SK-N-SH (cell line): ENCODE results near the gene MAML3. TPM values are rescaled to one million over a fixed set of nuclear protein-coding genes. Genes with fewer than 3 reads are reported as not detected.

Source experiments
- CTCF ChIA-PET: fragments of 300-600, 350-600 bp; formaldehyde crosslinking; extraction: SDS; loops from one replicate; lab custom pipeline; 2021; lab: Yijun Ruan, JAX
- POLR2A ChIA-PET: fragments of 350-600 bp; sonication (Branson Sonifier 250); formaldehyde crosslinking; extraction: SDS; loops from one replicate; lab custom pipeline; 2020; ENCODE audit warnings: antibody characterized with exemption, inconsistent platforms; lab: Yijun Ruan, JAX
- DNase-seq: peaks from one replicate; pipeline ENCODE4 v3.0.0; 2012
- H2AFZ ChIP-seq: fragments of 200-600 bp; sonication (generic); 2 replicates; pipeline ENCODE4 v1.8.1; 2016; ENCODE audit warnings: antibody characterized with exemption, mild to moderate bottlenecking, low read depth
- H3F3A ChIP-seq: fragments of 200-600 bp; sonication (generic); replicated peaks from 2 replicates; pipeline ENCODE3; 2016; ENCODE audit warnings: antibody characterized with exemption, mild to moderate bottlenecking; ENCODE audit not compliant: insufficient read depth
- H3K27ac ChIP-seq, 2 experiments: fragments of 200-500 bp in 1 of 2; fragments of 200-600 bp in 1 of 2; sonication (Bioruptor generic) in 1 of 2; sonication (generic), shearing (Covaris generic) in 1 of 2; 2 replicates each; pipeline versions ENCODE4 v1.5.1 to v1.6.1; 2014 to 2016; ENCODE audit warnings: low read depth in 2 of 2, inconsistent platforms in 1 of 2, low read length in 1 of 2, mild to moderate bottlenecking in 1 of 2, mixed read lengths in 1 of 2
- H3K27me3 ChIP-seq: fragments of 200-600 bp; sonication (generic), shearing (Covaris generic); 2 replicates; pipeline ENCODE4 v1.6.1; 2016; ENCODE audit warnings: mixed run types; ENCODE audit not compliant: insufficient read depth
- H3K36me3 ChIP-seq, 2 experiments: fragments of 200-500 bp in 1 of 2; fragments of 200-600 bp in 1 of 2; sonication (Bioruptor generic) in 1 of 2; sonication (generic) in 1 of 2; replicated peaks in 1 of 2; 2 replicates each; pipeline versions ENCODE3 to v1.5.1; 2014 to 2016; ENCODE audit warnings: low read length in 1 of 2, mild to moderate bottlenecking in 1 of 2; ENCODE audit not compliant: insufficient read depth in 2 of 2, control insufficient read depth in 1 of 2
- H3K4me1 ChIP-seq, 2 experiments: fragments of 200-500 bp in 1 of 2; fragments of 200-600 bp in 1 of 2; sonication (Bioruptor generic) in 1 of 2; sonication (generic), shearing (Covaris generic) in 1 of 2; 2 replicates each; pipeline versions ENCODE4 v1.5.1 to v1.6.1; 2014 to 2016; ENCODE audit warnings: low read depth in 1 of 2, low read length in 1 of 2, mixed run types in 1 of 2; ENCODE audit not compliant: insufficient read depth in 2 of 2, control insufficient read depth in 1 of 2
- H3K4me2 ChIP-seq: fragments of 200-600 bp; sonication (generic), shearing (Covaris generic); 2 replicates; pipeline ENCODE4 v1.6.1; 2017; ENCODE audit warnings: mixed run types
- H3K4me3 ChIP-seq, 2 experiments: fragments of 200-500 bp in 1 of 2; fragments of 200-600 bp in 1 of 2; sonication (Bioruptor generic) in 1 of 2; sonication (generic), shearing (Covaris generic) in 1 of 2; 2 replicates each; pipeline versions ENCODE4 v1.5.1 to v1.8.1; 2014 to 2016; ENCODE audit warnings: low read depth in 2 of 2, inconsistent platforms in 1 of 2, low read length in 1 of 2, mild to moderate bottlenecking in 1 of 2, mixed read lengths in 1 of 2, moderate library complexity in 1 of 2
- H3K79me2 ChIP-seq: fragments of 200-600 bp; sonication (generic); 2 replicates; pipeline ENCODE4 v1.8.1; 2017; ENCODE audit warnings: mild to moderate bottlenecking; ENCODE audit not compliant: insufficient read depth
- H3K9ac ChIP-seq: fragments of 200-600 bp; sonication (generic); 2 replicates; pipeline ENCODE4 v1.6.1; 2017; ENCODE audit warnings: mixed run types
- H3K9me2 ChIP-seq: fragments of 200-600 bp; sonication (generic); 2 replicates; pipeline ENCODE4 v1.6.1; 2017; ENCODE audit warnings: mixed run types
- H3K9me3 ChIP-seq: fragments of 200-600 bp; sonication (generic); 2 replicates; pipeline ENCODE4 v1.6.1; 2017; ENCODE audit warnings: mixed run types, mild to moderate bottlenecking, moderate library complexity
- H4K20me1 ChIP-seq: fragments of 200-600 bp; sonication (generic); 2 replicates; pipeline ENCODE4 v1.6.1; 2017; ENCODE audit warnings: mild to moderate bottlenecking, mixed run types; ENCODE audit not compliant: insufficient read depth
- CHD2 ChIP-seq: fragments of 150-350 bp; IDR thresholded peaks from 2 replicates; pipeline ENCODE4 v1.6.1; 2018; ENCODE audit warnings: low read length; ENCODE audit not compliant: partially characterized antibody
- ELF1 ChIP-seq: IDR thresholded peaks from 2 replicates; pipeline ENCODE4 v1.4.0; 2012
- EP300 ChIP-seq, 2 experiments: IDR thresholded peaks; 2 replicates each; pipeline versions ENCODE4 v1.4.0 to v1.6.1; 2012; ENCODE audit warnings: borderline replicate concordance in 1 of 2, low read depth in 1 of 2, low read length in 1 of 2
- FOSL2 ChIP-seq: IDR thresholded peaks from 2 replicates; pipeline ENCODE4 v1.4.0; 2012; ENCODE audit warnings: low read depth, mild to moderate bottlenecking, moderate library complexity, borderline replicate concordance
- FOXJ3 ChIP-seq: sonication (generic); formaldehyde crosslinking; IDR thresholded peaks from 2 replicates; pipeline ENCODE4 v1.5.1; 2020; ENCODE audit warnings: mild to moderate bottlenecking, missing genetic modification reagents
- GABPA ChIP-seq: IDR thresholded peaks from 2 replicates; pipeline ENCODE4 v1.4.0; 2012; ENCODE audit warnings: low read depth, mild to moderate bottlenecking
- JUND ChIP-seq: IDR thresholded peaks from 2 replicates; pipeline ENCODE4 v1.4.0; 2012
- MEF2A ChIP-seq: IDR thresholded peaks from 2 replicates; pipeline ENCODE4 v1.4.0; 2012; ENCODE audit warnings: low read depth, borderline replicate concordance
- NRF1 ChIP-seq: IDR thresholded peaks from 2 replicates; pipeline ENCODE4 v1.6.1; 2012; ENCODE audit warnings: low read depth, mild to moderate bottlenecking, low read length
- POLR2AphosphoS5 ChIP-seq: IDR thresholded peaks from 2 replicates; pipeline ENCODE4 v1.6.1; 2012; ENCODE audit warnings: low read depth, low read length
- RAD21 ChIP-seq: IDR thresholded peaks from 2 replicates; pipeline ENCODE4 v1.6.1; 2012; ENCODE audit warnings: mild to moderate bottlenecking, low read length
- RCOR1 ChIP-seq: fragments of 150-350 bp; IDR thresholded peaks from 2 replicates; pipeline ENCODE4 v1.6.1; 2017; ENCODE audit warnings: antibody characterized with exemption, low read length
- RFX5 ChIP-seq: IDR thresholded peaks from 2 replicates; pipeline ENCODE4 v1.6.1; 2012; ENCODE audit warnings: mild to moderate bottlenecking, improper control_type of control experiment, low read length
- SMC3 ChIP-seq: IDR thresholded peaks from 2 replicates; pipeline ENCODE4 v1.6.1; 2012; ENCODE audit warnings: low read depth, low read length, improper control_type of control experiment
- TCF12 ChIP-seq: IDR thresholded peaks from 2 replicates; pipeline ENCODE4 v1.4.0; 2012
- YY1 ChIP-seq: IDR thresholded peaks from 2 replicates; pipeline ENCODE4 v1.4.0; 2012; ENCODE audit warnings: low read depth, mild to moderate bottlenecking
- WGBS: methylation state at CpG from one replicate; pipeline ENCODE4 v1.1.6; 2017; ENCODE audit warnings: low lambda C conversion rate; 5-methylcytosine and 5-hydroxymethylcytosine counted together
- polyA plus RNA-seq, 3 experiments: library from polyadenylated mRNA; depleted of rRNA; stranded (reverse); fragments of >200 nt; gene quantifications; 2 replicates each; pipeline ENCODE4 v1.2.3, GENCODE V29; 2012
- TF ChIP-seq, protein P1 (sequence below): IDR thresholded peaks from 2 replicates; pipeline ENCODE4 v1.4.0; 2012; ENCODE audit warnings: low read depth, borderline replicate concordance
- TF ChIP-seq, protein P2 (sequence below): fragments of 150-350 bp; IDR thresholded peaks from 2 replicates; pipeline ENCODE4 v1.6.1; 2017; ENCODE audit warnings: antibody characterized with exemption, low read length, low read depth, borderline replicate concordance
- TF ChIP-seq, protein P3 (sequence below): IDR thresholded peaks from 2 replicates; pipeline ENCODE4; 2012

MAML3 gene
- polyA plus RNA-seq, 1 of the 3 experiments (the other 2 are of a cell fraction): 5.3 TPM

DNA sequence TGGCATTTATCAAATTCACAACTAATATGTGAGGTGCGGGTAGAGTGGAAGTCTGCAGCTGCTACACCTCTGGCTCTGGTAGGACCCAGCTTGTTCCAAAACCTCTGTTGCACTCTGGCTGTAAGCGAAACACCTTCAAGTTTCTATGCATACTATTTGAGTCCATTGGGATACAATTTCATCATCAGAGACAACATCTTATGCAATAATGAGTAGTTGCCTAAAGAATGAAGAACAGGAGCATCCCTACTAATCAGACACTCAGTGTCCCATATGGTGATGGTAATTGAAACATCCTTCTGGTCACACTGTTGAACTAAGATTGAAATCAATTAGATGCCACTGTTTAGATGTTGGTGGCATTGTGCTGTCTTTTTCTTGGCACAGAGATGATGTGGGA is 309.9 kb downstream of the MAML3 start:
- Histone ChIP-seq H3K4me3 (no peak overlapping the region), H3K4me2 (no peak overlapping the region)
- CTCF ChIA-PET: interaction anchor here (1.5 kb wide), 1 partner anchor 483 kb away, joined by 4 read pairs; no protein-coding TSS in a partner anchor
- TF ChIP-seq ELF1 (no peak), EP300 (IDR thresholded peaks at IDR 0.05; ENCODE audit: borderline replicate concordance in 1 of 2, low read depth in 1 of 2, low read length in 1 of 2) (peak in 1 of 2 experiments; percentile 48; a peak in 1 of 4 replicates), SMC3 (no peak), MEF2A (no peak), RCOR1 (0 out of 2 replicates have a peak, but pooled peaks have one; percentile 5)
- TF ChIP-seq, protein P1, sequence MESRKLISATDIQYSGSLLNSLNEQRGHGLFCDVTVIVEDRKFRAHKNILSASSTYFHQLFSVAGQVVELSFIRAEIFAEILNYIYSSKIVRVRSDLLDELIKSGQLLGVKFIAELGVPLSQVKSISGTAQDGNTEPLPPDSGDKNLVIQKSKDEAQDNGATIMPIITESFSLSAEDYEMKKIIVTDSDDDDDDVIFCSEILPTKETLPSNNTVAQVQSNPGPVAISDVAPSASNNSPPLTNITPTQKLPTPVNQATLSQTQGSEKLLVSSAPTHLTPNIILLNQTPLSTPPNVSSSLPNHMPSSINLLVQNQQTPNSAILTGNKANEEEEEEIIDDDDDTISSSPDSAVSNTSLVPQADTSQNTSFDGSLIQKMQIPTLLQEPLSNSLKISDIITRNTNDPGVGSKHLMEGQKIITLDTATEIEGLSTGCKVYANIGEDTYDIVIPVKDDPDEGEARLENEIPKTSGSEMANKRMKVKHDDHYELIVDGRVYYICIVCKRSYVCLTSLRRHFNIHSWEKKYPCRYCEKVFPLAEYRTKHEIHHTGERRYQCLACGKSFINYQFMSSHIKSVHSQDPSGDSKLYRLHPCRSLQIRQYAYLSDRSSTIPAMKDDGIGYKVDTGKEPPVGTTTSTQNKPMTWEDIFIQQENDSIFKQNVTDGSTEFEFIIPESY: no peak
- TF ChIP-seq, all 33 proteins: peak for 2
- Histone ChIP-seq H4K20me1 (no peaks in the 10 kb centered on the region), H3K36me3 (no peaks in the 10 kb centered on the region), H3K27me3 (no peaks in the 10 kb centered on the region), H3K79me2 (no peaks in the 10 kb centered on the region), H3K9me3 (no peaks in the 10 kb centered on the region), H2AFZ (no peak overlapping the region), H3K9me2 (no peaks in the 10 kb centered on the region), H3K4me1 (peaks cover 0 to 68% of the 10 kb centered on the region in 2 experiments; a peak in 2 of 4 replicates), H3K9ac (no peak overlapping the region), H3K27ac (peak overlapping the region in 1 of 2 experiments; percentile 97; a peak in 2 of 4 replicates), H3F3A (no peaks in the 10 kb centered on the region)
- DNase-seq: no peak
- POLR2A ChIA-PET: no interaction called here
- 100% methylated on average over 2 of the region's 2 CpGs for WGBS

DNA sequence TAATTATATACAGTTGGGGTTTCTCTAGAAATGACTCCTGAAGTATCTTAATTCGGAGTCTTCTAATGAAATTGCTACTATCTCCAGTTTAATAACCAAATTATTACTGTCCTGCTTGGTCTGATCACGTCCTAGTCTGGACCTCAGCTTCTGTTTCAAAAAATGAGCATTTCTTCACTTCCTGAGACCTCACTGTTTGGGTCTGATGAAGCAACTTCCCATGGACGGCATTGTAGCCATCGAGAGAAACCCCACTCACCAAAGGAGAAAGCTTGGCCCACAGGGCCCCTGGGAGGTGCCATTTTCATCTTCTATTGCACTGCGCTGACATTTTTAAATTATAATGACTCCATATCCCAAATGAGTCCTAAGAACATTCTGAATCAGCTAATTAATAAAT is 310.3 kb downstream of the MAML3 start:
- no peaks in the 10 kb centered on the region for H3K9me3 ChIP-seq
- H3K4me2 ChIP-seq: no peak overlapping the region
- H3K79me2 ChIP-seq: no peaks in the 10 kb centered on the region
- H3F3A ChIP-seq: no peaks in the 10 kb centered on the region
- peaks cover 0 to 69% of the 10 kb centered on the region in 2 experiments; a peak in 2 of 4 replicates for H3K4me1 ChIP-seq
- no peak overlapping the region for H2AFZ ChIP-seq
- ChIA-PET POLR2A (no interaction called here), CTCF (interaction anchor here (1.5 kb wide), 1 partner anchor 483 kb away, joined by 4 read pairs; no protein-coding TSS in a partner anchor)
- no peak overlapping the region for H3K4me3 ChIP-seq
- H3K9ac ChIP-seq: no peak overlapping the region
- H3K27me3 ChIP-seq: no peaks in the 10 kb centered on the region
- WGBS: 95% methylated on average over 5 of the region's 5 CpGs
- no peak for DNase-seq
- H3K27ac ChIP-seq: peak overlapping the region in 1 of 2 experiments; percentile 97; a peak in 2 of 4 replicates
- no peaks in the 10 kb centered on the region for H3K36me3 ChIP-seq
- H4K20me1 ChIP-seq: no peaks in the 10 kb centered on the region
- TF ChIP-seq EP300 (IDR thresholded peaks at IDR 0.05; ENCODE audit: borderline replicate concordance in 1 of 2, low read depth in 1 of 2, low read length in 1 of 2) (no peak), FOSL2 (no peak), JUND (no peak), POLR2AphosphoS5 (no peak), FOXJ3 (no peak), GABPA (no peak), CHD2 (no peak), TCF12 (no peak), YY1 (no peak), RCOR1 (no peak), NRF1 (no peak), MEF2A (no peak), RAD21 (no peak), RFX5 (no peak)
- TF ChIP-seq, protein P1: no peak
- TF ChIP-seq, protein P2, sequence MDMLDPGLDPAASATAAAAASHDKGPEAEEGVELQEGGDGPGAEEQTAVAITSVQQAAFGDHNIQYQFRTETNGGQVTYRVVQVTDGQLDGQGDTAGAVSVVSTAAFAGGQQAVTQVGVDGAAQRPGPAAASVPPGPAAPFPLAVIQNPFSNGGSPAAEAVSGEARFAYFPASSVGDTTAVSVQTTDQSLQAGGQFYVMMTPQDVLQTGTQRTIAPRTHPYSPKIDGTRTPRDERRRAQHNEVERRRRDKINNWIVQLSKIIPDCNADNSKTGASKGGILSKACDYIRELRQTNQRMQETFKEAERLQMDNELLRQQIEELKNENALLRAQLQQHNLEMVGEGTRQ: no peak
- TF ChIP-seq, protein P3, sequence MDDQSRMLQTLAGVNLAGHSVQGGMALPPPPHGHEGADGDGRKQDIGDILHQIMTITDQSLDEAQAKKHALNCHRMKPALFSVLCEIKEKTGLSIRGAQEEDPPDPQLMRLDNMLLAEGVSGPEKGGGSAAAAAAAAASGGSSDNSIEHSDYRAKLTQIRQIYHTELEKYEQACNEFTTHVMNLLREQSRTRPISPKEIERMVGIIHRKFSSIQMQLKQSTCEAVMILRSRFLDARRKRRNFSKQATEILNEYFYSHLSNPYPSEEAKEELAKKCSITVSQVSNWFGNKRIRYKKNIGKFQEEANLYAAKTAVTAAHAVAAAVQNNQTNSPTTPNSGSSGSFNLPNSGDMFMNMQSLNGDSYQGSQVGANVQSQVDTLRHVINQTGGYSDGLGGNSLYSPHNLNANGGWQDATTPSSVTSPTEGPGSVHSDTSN: no peak
- H3K9me2 ChIP-seq: no peaks in the 10 kb centered on the region
